ENCODE results near the gene ARHGAP33.

ARHGAP33 gene

DNA sequence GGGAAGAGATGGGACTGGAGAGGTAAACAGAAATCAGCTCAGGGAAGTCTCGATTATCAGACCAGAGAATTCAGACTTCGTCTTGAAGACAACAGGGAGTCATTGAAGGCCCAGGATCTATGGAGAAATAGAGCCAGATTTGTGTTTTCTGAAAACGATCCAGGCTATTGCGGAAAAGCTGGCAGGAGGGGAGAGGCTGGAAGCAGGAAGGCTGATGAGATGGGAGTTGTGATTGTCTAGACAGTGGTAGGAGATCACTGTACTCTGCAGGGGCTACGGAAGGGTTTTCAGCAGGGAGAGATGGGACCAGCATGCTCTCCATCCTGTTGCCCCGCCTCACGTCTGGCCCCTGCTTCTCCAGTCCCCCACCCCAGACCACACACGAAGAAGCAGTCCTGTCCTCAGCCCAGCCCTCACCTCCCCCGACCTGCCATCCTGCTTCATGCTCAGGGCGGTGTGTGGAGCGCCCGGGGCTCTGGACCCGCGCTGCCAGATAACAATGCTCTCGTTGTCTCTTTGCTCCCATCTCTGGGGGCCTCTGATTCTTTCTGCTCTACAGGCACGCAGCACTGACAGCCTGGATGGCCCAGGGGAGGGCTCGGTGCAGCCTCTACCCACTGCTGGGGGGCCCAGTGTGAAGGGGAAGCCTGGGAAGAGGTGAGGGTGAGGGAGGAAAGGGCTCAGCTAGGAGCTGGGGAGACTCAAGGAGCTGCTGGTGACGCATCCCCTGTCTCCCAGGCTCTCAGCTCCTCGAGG is 1.9 kb downstream of the ARHGAP33 start:
- DNase-seq (ENCODE audit: insufficient read length, low spot score) (no peak), FAIRE-seq (no peak)

DNA sequence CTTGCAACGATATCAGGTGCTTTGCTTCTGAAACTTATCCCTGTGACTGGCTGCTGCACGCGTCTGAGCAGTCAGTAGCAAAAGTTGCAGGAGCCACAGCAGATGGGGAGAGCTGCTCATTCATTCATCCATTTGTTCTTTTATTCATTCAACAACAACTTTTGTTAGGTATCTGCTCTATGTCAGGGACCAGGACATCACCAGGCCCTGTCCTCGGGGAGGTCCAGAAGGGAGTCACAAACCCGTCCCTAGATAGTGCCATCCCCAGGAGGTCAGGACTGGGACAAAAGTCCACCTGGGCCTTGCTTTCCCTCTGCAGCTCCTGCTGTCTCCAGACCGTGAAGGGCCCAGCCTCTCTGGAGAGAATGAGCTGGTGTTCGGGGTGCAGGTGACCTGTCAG is 2.6 kb downstream of the ARHGAP33 start:
- FAIRE-seq = no peak
- no peak for DNase-seq (ENCODE audit: insufficient read length, low spot score)

DNA sequence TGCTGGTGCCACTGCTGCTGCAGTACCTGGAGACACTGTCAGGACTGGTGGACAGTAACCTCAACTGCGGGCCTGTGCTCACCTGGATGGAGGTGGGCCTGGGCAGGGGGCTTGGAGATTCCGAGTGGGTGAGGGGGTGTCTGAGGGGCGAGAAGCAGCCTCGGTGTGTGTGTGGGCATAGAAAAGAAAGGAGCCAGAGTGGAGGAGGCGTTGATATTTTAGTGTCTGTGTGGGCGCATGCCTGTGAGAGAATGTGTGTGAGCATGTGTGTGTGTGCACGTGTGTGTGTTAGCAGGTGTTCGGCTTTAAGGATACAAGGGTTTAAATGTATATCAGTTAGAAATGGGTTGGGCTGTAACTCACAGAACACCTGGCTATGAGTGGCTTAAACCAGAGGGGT is 3.7 kb downstream of the ARHGAP33 start:
- DNase-seq (ENCODE audit: insufficient read length, low spot score) (no peak), FAIRE-seq (no peak)

DNA sequence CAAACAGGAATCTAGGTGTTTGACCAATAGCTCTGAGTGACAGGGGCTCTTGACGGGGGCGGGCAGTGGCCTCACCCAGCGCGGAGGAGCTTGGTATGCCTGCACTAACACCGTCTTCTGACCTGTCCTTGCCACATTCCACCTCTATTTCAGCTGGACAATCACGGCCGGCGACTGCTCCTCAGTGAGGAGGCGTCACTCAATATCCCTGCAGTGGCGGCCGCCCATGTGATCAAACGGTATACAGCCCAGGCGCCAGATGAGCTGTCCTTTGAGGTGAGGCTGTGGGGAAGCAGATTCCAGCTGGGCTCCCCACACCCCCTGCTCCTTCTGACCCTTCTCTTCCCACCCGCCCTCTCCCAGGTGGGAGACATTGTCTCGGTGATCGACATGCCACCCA is 4.7 kb downstream of the ARHGAP33 start:
- no peak for DNase-seq (ENCODE audit: insufficient read length, low spot score)
- no peak for FAIRE-seq

DNA sequence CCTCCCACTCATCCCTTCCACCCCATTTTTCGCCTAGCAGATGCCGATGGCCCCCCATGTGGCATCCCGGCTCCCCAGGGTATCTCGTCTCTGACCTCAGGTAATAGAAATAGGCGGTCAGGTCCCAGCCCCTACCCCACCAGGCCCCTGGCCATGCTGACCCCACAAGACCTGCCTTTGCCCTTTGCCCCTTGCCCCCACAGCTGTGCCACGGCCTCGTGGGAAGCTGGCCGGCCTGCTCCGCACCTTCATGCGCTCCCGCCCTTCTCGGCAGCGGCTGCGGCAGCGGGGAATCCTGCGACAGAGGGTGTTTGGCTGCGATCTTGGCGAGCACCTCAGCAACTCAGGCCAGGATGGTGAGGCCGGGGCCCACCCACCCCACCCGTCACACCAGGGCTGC is 5.4 kb downstream of the ARHGAP33 start:
- DNase-seq (ENCODE audit: insufficient read length, low spot score) (no peak), FAIRE-seq (no peak)

DNA sequence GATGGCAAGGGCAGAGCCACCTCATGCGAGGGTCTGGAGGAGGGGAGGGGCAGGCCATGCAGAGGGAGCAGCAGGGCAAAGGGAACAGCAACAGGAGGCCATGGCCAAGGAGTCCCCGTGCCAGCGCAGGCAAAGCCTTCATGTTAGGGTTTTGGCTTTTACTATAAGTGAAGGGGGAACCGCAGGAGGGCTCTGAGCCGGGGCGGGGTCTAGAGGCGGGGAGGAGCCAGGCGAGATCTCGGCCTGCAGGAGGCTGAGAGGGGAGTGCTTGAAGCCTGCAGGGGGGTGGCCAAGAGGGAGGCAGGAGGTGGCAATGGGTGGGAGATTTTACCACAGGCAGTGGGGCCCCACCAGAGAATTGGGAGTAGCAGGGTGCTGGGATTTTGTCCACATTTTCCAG is 6.3 kb downstream of the ARHGAP33 start:
- no peak for DNase-seq (ENCODE audit: insufficient read length, low spot score)
- FAIRE-seq = no peak

DNA sequence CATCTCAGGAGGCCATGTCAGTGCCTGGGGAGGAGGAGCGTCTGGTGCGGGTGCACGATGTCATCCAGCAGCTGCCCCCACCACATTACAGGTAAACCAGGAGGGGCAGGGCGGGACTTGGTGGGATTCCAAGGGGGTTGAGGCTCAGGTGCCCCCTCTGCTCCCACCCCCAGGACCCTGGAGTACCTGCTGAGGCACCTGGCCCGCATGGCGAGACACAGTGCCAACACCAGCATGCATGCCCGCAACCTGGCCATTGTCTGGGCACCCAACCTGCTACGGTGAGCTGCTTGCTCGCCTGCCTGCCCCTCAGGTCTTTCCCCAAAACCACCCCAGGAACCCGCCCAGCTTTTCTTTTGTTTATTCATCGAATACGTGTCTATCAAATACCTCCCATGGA is 7.2 kb downstream of the ARHGAP33 start:
- FAIRE-seq (no peak), DNase-seq (ENCODE audit: insufficient read length, low spot score) (no peak)

DNA sequence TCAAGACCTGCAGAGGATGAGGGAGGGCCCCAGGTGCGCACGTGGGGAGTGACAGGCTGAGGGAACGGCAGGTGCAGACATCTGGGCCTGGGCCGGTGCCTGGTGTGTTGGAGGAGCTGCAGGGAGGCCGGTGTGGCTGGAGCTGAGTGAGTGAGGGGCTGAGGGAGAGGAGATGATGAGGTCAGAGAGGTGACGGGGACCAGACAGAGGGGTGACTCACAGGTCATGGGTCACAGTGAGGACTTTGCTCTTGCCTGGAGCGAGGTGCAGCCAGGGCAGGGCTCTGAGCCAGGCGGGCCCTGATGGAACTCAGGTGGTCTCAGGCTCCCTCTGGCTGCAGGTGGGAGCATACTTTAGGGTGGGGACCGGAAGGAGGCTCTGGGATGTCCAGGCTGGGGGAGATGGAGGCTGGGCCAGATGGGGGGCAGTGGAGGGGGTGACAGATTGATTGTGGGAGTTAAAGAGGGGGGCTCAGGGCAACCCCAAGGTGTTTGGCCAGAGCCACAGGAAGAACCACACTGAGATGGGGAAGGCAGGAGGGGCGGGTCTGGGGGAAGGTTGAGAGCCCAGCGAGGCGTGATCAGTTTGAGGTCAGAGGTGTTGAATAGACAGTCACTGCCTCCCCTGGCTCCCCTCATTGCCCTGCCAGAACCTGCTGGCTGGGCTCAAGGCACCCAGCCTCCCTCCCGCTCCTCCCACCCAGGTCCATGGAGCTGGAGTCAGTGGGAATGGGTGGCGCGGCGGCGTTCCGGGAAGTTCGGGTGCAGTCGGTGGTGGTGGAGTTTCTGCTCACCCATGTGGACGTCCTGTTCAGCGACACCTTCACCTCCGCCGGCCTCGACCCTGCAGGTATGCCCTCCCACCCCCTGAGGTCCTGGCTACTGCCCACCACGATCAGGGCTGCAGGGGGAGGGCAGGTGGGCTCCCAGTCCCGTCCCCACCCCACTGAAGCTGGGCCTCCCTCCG is 8.4 kb downstream of the ARHGAP33 start:
- no peak for DNase-seq (ENCODE audit: insufficient read length, low spot score)

DNA sequence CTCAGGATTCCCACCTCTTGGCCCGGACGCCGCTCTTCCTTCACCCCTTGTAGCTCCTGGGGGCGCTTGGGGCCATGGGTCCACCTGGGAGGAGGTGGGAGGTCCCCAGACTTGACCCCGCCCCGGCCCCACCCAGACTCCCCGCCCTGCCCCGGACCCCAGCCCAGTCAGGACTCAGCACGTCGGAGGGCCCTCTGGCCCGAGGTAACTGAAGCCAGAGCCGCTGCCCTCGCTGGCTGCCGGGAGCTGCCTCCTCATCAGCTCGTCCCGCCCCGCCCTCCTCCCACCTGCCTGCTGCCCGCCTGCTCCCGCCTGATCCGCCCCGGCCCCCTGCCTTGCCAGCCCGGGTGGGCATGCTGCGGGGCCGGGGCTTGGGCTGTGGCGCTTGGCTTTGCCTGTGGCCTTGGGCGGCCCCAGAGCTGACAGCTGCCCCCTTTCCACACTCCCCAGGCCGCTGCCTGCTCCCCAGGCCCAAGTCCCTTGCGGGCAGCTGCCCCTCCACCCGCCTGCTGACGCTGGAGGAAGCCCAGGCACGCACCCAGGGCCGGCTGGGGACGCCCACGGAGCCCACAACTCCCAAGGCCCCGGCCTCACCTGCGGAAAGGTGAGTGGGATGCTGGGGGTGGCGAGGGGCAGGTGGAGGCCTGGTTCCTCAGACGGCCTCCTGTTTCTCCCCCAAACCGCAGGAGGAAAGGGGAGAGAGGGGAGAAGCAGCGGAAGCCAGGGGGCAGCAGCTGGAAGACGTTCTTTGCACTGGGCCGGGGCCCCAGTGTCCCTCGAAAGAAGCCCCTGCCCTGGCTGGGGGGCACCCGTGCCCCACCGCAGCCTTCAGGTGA is 9.4 kb downstream of the ARHGAP33 start:
- no peak for FAIRE-seq
- DNase-seq (ENCODE audit: insufficient read length, low spot score) = no peak

More for the DNA sequence above, 8.4 kb downstream of the ARHGAP33 start:
- no peak for FAIRE-seq

DNA sequence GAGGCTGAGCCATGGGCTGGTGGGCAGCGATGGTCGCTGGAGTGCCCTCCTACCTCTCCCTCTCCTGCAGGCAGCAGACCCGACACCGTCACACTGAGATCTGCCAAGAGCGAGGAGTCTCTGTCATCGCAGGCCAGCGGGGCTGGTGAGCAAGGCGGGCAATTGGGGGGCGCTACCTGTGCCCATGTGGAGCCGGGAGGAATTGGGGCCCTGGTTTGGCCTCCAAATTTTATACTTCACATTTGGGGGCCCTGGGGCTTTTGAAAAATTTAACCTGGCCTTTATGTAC is 9.9 kb downstream of the ARHGAP33 start:
- DNase-seq (ENCODE audit: insufficient read length, low spot score) (no peak), FAIRE-seq (no peak)

DNA sequence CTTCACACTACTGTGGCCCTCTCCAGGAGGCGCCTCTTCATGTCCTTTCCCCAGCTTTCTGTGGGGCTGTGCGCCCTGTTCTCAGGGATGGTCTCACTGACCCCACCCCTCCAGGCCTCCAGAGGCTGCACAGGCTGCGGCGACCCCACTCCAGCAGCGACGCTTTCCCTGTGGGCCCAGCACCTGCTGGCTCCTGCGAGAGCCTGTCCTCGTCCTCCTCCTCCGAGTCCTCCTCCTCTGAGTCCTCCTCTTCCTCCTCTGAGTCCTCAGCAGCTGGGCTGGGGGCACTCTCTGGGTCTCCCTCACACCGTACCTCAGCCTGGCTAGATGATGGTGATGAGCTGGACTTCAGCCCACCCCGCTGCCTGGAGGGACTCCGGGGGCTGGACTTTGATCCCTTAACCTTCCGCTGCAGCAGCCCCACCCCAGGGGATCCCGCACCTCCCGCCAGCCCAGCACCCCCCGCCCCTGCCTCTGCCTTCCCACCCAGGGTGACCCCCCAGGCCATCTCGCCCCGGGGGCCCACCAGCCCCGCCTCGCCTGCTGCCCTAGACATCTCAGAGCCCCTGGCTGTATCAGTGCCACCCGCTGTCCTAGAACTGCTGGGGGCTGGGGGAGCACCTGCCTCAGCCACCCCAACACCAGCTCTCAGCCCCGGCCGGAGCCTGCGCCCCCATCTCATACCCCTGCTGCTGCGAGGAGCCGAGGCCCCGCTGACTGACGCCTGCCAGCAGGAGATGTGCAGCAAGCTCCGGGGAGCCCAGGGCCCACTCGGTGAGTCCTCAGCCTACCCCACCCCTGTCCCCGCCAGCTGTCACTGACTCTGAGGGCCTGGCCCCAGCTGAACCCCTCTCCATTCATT is 11.2 kb downstream of the ARHGAP33 start:
- DNase-seq (ENCODE audit: insufficient read length, low spot score) (no peak), FAIRE-seq (no peak)

DNA sequence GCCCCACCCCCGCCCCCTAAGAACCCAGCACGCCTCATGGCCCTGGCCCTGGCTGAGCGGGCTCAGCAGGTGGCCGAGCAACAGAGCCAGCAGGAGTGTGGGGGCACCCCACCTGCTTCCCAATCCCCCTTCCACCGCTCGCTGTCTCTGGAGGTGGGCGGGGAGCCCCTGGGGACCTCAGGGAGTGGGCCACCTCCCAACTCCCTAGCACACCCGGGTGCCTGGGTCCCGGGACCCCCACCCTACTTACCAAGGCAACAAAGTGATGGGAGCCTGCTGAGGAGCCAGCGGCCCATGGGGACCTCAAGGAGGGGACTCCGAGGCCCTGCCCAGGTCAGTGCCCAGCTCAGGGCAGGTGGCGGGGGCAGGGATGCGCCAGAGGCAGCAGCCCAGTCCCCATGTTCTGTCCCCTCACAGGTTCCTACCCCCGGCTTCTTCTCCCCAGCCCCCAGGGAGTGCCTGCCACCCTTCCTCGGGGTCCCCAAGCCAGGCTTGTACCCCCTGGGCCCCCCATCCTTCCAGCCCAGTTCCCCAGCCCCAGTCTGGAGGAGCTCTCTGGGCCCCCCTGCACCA is 11.9 kb downstream of the ARHGAP33 start:
- DNase-seq (ENCODE audit: insufficient read length, low spot score) (no peak), FAIRE-seq (no peak)

DNA sequence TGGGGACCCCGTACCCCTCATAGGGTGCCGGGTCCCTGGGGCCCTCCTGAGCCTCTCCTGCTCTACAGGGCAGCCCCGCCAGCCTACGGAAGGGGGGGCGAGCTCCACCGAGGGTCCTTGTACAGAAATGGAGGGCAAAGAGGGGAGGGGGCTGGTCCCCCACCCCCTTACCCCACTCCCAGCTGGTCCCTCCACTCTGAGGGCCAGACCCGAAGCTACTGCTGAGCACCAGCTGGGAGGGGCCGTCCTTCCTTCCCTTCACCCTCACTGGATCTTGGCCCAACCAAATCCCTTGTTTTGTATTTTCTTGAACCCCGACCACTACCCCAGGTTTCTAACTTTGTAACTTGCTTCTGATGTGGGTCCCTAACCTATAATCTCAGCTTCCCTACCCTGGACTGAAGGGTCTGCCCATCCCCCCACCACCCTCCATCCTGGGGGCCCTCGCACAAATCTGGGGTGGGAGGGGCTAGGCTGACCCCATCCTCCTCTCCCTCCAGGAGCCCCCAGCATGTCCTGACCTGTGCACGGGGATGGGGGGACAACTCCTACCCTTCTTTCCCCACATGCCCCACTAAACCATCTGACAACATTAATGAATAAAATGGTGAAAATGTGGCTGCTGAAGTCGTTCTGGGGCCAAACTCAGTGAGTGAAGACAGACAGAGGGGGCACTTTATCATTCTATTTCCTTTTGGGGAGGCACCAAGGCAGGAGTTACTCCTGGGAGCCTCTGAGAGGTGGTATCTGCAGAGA is 13.0 kb downstream of the ARHGAP33 start:
- no peak for DNase-seq (ENCODE audit: insufficient read length, low spot score)
- no peak for FAIRE-seq

DNA sequence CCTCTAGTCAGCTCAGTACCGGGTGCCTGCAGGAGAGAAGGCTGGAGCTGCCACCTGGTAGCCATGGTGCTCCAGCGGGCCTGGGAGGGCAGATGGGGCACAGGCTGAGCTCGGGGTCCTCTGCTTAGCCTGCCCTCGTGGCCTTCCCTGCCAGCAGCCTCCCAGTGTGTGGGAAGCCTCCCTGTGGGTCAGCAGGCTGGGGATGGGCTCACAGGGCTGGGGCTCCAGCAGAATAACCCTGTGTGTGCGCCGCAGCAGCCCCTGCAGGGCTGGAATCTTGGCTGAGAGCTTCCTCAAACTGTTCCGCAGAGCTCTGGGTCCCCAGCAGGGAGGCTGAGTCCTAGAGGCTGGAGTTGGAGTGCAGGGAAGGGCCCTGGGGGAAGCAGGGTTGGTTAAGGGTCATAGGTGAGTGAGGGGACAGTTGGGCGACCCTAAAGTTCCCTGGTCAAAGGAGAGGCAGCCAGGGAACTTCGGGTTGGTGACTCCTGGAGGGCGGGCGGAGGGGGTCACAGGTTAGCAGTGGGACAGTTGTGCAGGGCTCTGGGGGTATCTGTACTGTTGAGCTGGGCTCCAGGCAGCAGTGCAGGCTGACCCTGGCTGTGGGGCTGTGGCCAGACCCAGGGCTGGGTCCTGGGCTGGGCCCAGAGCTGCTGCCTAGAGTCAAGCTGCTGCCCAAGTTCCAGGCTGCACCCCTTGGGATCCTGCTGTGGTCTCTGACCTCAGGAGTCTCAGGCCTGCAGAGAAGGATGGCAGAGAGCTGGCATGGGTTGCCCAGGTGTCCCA is 14.0 kb downstream of the ARHGAP33 start:
- DNase-seq (ENCODE audit: insufficient read length, low spot score) (no peak), FAIRE-seq (no peak)

DNA sequence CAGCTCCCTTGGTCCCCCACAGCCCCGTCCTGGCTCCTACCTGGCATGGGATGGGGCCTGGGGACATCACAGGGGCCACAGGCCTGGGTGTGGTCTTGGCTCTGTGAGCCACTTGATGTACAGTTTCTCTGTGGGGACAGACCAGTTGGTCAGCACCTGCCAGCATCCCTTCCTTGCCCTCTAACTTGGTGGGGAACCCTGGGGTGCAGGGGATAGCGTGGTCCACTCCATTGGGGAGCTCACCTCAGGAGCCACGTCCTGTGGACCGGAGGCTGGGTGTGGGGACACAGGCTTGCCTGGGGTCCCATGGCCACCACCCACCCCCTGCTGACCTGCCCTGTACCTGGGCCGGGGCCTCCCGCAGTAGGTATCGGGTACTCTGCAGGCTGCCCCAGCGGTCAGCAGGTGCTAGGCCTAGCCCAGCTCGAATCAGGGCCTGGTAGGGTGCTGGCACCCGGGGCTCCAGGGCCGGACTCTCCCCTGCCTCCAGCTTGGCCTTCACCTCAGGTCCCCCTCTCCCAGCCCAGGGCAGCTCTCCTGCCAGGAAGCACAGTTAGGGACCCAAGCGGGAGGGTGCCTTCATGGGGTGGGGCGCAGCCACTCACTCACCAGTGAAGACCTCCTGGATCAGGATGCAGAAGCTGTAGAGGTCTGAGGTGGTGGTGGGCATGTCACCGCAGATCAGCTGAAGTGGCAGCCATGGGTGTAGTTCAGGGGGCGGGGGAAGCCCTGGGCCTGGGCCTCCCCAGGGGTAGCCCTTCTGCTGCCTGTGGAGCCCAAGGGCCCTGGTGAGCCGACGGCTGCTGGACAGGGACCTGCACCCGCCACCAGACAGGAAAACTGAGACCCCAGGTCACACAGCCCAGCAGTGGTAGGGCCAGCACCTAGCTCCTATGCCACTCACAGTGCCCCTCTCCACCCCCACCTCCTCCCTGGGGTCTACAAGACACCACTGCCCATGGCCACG is 14.9 kb downstream of the ARHGAP33 start:
- DNase-seq (ENCODE audit: insufficient read length, low spot score) (no peak), FAIRE-seq (no peak)

DNA sequence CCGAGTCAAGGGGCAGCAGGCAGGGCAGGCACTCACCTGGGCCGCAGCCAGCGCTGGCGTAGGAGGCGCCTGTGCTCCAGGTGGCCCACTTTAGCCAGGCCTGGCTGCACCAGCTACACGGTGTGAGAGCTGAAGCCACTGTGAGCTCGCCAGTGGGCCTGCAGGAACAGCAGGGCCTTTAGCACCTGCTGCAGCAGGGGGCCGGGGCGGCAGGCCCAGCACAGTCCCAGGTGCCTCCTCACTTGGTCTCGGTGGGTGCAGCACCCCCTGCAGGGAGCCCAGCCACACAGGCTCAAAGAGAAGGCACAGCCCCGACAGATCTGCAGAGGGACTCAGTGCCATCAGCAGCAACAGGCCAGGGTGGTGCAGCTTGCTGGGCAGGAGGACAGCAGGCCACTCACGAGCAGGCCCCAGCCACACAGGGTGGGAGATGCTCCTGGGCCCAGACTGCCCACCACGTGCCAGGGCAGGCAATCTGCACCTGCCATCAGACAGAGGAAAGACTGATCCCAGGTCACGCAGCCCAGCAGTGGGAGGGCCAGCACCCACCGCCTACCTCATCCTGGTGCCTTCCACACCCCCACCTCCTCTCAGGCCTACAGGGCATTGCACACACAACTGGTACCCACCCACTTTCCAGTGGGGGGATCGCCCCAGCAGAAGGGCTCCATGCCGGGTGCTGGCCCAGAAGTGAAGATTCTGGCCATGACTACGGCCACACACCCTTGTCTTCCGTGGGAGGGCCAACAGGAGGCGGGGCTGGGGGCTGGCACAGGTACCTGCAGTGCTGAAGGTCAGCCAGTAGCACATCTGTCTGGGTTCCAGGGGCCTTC is 15.8 kb downstream of the ARHGAP33 start:
- DNase-seq (ENCODE audit: insufficient read length, low spot score) = no peak
- no peak for FAIRE-seq

All from HTR-8/SVneo (cell line).